ENCODE measurements around the gene GNAI3. TPM values are rescaled to one million over a fixed set of nuclear protein-coding genes. Genes with fewer than 3 reads are reported as not detected.

GNAI3 gene
- polyA plus RNA-seq, 2 of the 4 experiments (the other 2 are of a cell fraction): 5.3 to 8.7 TPM

DNA sequence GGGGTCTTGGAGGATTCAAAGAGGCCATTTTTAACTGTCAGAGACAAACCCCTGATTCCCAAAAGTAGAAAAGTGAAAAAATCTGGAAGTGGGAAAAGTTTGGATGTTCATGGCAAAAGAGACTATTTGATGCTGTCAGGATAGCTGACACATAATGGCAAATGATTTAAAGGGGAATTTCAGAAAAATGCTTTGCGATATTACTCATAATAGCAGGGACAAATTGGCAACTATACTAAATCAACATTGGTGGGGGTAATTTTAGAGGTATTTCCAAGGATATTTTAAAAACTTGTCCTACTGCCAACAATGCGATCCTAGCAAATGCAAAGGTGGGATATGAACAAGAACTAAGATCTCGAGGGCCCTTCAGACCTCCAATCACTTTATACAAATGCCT, 102.2 kb downstream of the GNAI3 start:
- TF ChIP-seq NFE2L2 (conservative IDR thresholded peaks at IDR 0.05; ENCODE audit: low read length): no peak
- H3K4me3 ChIP-seq: no peak overlapping the region
- H3K4me1 ChIP-seq: peaks cover 21% of the 10 kb centered on the region; the same call in 2 of the 3 replicates
- H3K27ac ChIP-seq: 0 out of 6 replicates have a peak overlapping the region, but pooled peaks of 1 of the 2 experiments have one; percentile 24
- peak overlapping the region; percentile 15 for H3K4me2 ChIP-seq
- DNase-seq (ENCODE audit: low read depth in 1 of 2, low spot score in 1 of 2) (no peak), FAIRE-seq (no peak), ATAC-seq (no peak)
- ChIA-PET POLR2A (no interaction called here), CTCF (interaction anchor here (0.6 to 10.6 kb wide), 19 partner anchors 7 to 333 kb away, joined by 3 to 187 read pairs (median 5); partner anchors contain the start of genes AHCYL1, GNAI3 and GSTM5)
- no peaks in the 10 kb centered on the region for H3K9me3 ChIP-seq
- WGBS (ENCODE audit: missing lambda C conversion rate): 46% methylated on average over 3 of the region's 3 CpGs

- no peak overlapping the region for H3K4me3 ChIP-seq
- WGBS (ENCODE audit: missing lambda C conversion rate): 57% methylated on average over 2 of the region's 2 CpGs
- no peak overlapping the region for H3K4me2 ChIP-seq
- H3K4me1 ChIP-seq: peaks cover 21% of the 10 kb centered on the region; the same call in 2 of the 3 replicates
- FAIRE-seq (no peak), DNase-seq (ENCODE audit: low read depth in 1 of 2, low spot score in 1 of 2) (no peak), ATAC-seq (no peak)
- POLR2A ChIA-PET: no interaction called here
- TF ChIP-seq KDM5A (IDR thresholded peaks at IDR 0.05) (no peak), SMC3 (IDR thresholded peaks at IDR 0.05) (no peak), RFX5 (IDR thresholded peaks at IDR 0.05) (no peak)
- no peaks in the 10 kb centered on the region for H3K9me3 ChIP-seq
- no peak overlapping the region for H3K27ac ChIP-seq
- CTCF ChIA-PET: interaction anchor here (0.9 to 10.6 kb wide), 4 partner anchors 13 to 332 kb away, joined by 3 to 187 read pairs (median 57); partner anchors contain the start of gene AHCYL1
Measured at GRCh38 chr1:109652402-109652801, 104.0 kb downstream of the GNAI3 start.

- no peak overlapping the region for H3K4me3 ChIP-seq
- H3K4me2 ChIP-seq: no peak overlapping the region
- no peaks in the 10 kb centered on the region for H3K9me3 ChIP-seq
- ATAC-seq: no peak
- CTCF ChIA-PET: interaction anchor here (2.0 to 10.6 kb wide), 3 partner anchors 14 to 331 kb away, joined by 11 to 187 read pairs (median 103); partner anchors contain the start of gene AHCYL1
- FAIRE-seq: no peak
- POLR2A ChIA-PET: no interaction called here
- no peak for DNase-seq (ENCODE audit: low read depth in 1 of 2, low spot score in 1 of 2)
- H3K4me1 ChIP-seq: peaks cover 21% of the 10 kb centered on the region; the same call in 2 of the 3 replicates
- 42% methylated on average over 2 of the region's 2 CpGs for WGBS (ENCODE audit: missing lambda C conversion rate)
- H3K27ac ChIP-seq: no peak overlapping the region
- TF ChIP-seq CTCF (IDR thresholded peaks at IDR 0.05) (no peak), ZFP36 (IDR thresholded peaks at IDR 0.05; ENCODE audit: borderline replicate concordance, partially characterized antibody) (no peak), ZSCAN20 (CRISPR knock-in tag; IDR thresholded peaks at IDR 0.05) (no peak)
- TF ChIP-seq, protein P1, sequence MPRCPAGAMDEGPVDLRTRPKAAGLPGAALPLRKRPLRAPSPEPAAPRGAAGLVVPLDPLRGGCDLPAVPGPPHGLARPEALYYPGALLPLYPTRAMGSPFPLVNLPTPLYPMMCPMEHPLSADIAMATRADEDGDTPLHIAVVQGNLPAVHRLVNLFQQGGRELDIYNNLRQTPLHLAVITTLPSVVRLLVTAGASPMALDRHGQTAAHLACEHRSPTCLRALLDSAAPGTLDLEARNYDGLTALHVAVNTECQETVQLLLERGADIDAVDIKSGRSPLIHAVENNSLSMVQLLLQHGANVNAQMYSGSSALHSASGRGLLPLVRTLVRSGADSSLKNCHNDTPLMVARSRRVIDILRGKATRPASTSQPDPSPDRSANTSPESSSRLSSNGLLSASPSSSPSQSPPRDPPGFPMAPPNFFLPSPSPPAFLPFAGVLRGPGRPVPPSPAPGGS (IDR thresholded peaks at IDR 0.05): no peak
Measured at GRCh38 chr1:109653306-109653705, 104.9 kb downstream of the GNAI3 start.

DNA sequence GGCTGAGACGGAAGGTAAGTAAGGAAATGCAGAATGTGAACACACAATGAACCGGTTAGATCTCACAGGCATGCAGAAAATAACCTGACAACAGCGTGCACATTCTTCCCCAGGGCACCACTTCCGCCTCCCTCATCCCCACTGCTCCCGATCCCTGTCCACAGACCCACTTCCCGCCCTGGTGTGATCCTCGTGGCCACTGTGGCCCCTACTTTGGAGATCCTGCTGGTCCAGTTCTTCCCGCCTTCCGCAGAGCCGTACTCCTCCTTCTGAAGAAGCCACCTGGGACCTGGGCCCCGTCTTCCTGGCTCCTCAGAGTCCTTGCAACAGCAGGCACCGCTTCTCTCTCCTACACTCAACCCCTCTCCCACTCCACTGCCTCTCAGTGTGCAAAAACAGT, 106.1 kb downstream of the GNAI3 start:
- H3K4me1 ChIP-seq: peaks cover 17% of the 10 kb centered on the region; the same call in 2 of the 3 replicates
- 89% methylated on average over 12 of the region's 12 CpGs for WGBS (ENCODE audit: missing lambda C conversion rate)
- DNase-seq (ENCODE audit: low read depth in 1 of 2, low spot score in 1 of 2) (no peak), FAIRE-seq (no peak), ATAC-seq (no peak)
- POLR2A ChIA-PET: no interaction called here
- no peak overlapping the region for H3K4me2 ChIP-seq
- CTCF ChIA-PET: interaction anchor here (1.7 to 10.6 kb wide), 3 partner anchors 15 to 330 kb away, joined by 5 to 187 read pairs (median 5); partner anchors contain the start of gene AHCYL1
- H3K27ac ChIP-seq: no peak overlapping the region
- H3K9me3 ChIP-seq: no peaks in the 10 kb centered on the region
- no peak overlapping the region for H3K4me3 ChIP-seq
- TF ChIP-seq CEBPB (IDR thresholded peaks at IDR 0.05): no peak
- no peak for TF ChIP-seq CBX2 (IDR thresholded peaks at IDR 0.05; ENCODE audit: borderline replicate concordance, low read depth)
- TF ChIP-seq, protein P1 (IDR thresholded peaks at IDR 0.05): no peak
- no peak for TF ChIP-seq GATA3 (IDR thresholded peaks at IDR 0.05; ENCODE audit: borderline replicate concordance)
- TF ChIP-seq BHLHE40 (IDR thresholded peaks at IDR 0.05; ENCODE audit: low read depth, low read length): no peak
- TF ChIP-seq MAFK (IDR thresholded peaks at IDR 0.05; ENCODE audit: partially characterized antibody): no peak
- TF ChIP-seq TFCP2L1 (CRISPR knock-in tag; IDR thresholded peaks at IDR 0.05): no peak
- no peak for TF ChIP-seq POLR2AphosphoS2 (conservative IDR thresholded peaks at IDR 0.05; ENCODE audit: low read length)
- TF ChIP-seq, protein P2, sequence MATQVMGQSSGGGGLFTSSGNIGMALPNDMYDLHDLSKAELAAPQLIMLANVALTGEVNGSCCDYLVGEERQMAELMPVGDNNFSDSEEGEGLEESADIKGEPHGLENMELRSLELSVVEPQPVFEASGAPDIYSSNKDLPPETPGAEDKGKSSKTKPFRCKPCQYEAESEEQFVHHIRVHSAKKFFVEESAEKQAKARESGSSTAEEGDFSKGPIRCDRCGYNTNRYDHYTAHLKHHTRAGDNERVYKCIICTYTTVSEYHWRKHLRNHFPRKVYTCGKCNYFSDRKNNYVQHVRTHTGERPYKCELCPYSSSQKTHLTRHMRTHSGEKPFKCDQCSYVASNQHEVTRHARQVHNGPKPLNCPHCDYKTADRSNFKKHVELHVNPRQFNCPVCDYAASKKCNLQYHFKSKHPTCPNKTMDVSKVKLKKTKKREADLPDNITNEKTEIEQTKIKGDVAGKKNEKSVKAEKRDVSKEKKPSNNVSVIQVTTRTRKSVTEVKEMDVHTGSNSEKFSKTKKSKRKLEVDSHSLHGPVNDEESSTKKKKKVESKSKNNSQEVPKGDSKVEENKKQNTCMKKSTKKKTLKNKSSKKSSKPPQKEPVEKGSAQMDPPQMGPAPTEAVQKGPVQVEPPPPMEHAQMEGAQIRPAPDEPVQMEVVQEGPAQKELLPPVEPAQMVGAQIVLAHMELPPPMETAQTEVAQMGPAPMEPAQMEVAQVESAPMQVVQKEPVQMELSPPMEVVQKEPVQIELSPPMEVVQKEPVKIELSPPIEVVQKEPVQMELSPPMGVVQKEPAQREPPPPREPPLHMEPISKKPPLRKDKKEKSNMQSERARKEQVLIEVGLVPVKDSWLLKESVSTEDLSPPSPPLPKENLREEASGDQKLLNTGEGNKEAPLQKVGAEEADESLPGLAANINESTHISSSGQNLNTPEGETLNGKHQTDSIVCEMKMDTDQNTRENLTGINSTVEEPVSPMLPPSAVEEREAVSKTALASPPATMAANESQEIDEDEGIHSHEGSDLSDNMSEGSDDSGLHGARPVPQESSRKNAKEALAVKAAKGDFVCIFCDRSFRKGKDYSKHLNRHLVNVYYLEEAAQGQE (IDR thresholded peaks at IDR 0.05): no peak
- TF ChIP-seq SMC3 (IDR thresholded peaks at IDR 0.05): no peak
- no peak for TF ChIP-seq RAD21 (conservative IDR thresholded peaks at IDR 0.05 in 1 of 2, IDR thresholded peaks at IDR 0.05 in 1 of 2)
- no peak for TF ChIP-seq NR3C1 (IDR thresholded peaks at IDR 0.05)
- no peak for TF ChIP-seq JUNB (IDR thresholded peaks at IDR 0.05)
- no peak for TF ChIP-seq ATOH8 (CRISPR knock-in tag; IDR thresholded peaks at IDR 0.05; ENCODE audit: low read depth)
- no peak for TF ChIP-seq ZSCAN20 (CRISPR knock-in tag; IDR thresholded peaks at IDR 0.05)
- no peak for TF ChIP-seq FOXS1 (CRISPR knock-in tag; IDR thresholded peaks at IDR 0.05)

Data from A549 (cell line).